Spleen (tissue), 7 donors: Measurements from ENCODE around the gene UTS2R.

Experiments used
- CTCF ChIP-seq, 11 experiments: fragments of 200-600 bp in 7 of 11; fragments of 450-650 bp in 4 of 11; sonication (generic) in 4 of 11; IDR thresholded peaks in 8 of 11; conservative IDR thresholded peaks in 3 of 11; 1 replicate in 7 of 11; 2 replicates in 4 of 11; pipeline versions ENCODE4 v1.4.0 to v1.8.0; 2016 to 2021; ENCODE audit warnings: antibody characterized with exemption in 11 of 11, inconsistent platforms in 4 of 11, mild to moderate bottlenecking in 1 of 11
- POLR2A ChIP-seq, 3 donors: fragments of 450-650 bp; IDR thresholded peaks; one replicate each; pipeline ENCODE4 v1.5.1; 2017; ENCODE audit warnings: antibody characterized with exemption in 3 of 3, mild to moderate bottlenecking in 1 of 3
- donor health status: DM: no; HTN: no; CAD: no; lungs with moderate emphysema.
- donor health status: DM: no; HTN: no; CAD: no.
- donor health status: DM: no; HTN: no; CAD: no.

- no peak for TF ChIP-seq CTCF (IDR thresholded peaks at IDR 0.05 in 8 of 11, conservative IDR thresholded peaks at IDR 0.05 in 3 of 11)
- no peak for TF ChIP-seq POLR2A (IDR thresholded peaks at IDR 0.05)
Measured at GRCh38 chr17:82355770-82356427, 15.7 kb upstream of the UTS2R start.
